NCI-H345 (cell line): ENCODE measurements around the gene PEX13.

Experiments
- DNase-seq: peaks from one replicate; lab custom pipeline; 2025; lab: John Stamatoyannopoulos, UW

PEX13 gene

GRCh38 chr2:61074100-61074499 is 56.6 kb downstream of the PEX13 start:
- DNase-seq, result no peak

- no peak for DNase-seq
Observed at GRCh38 chr2:61085883-61086282, 68.4 kb downstream of the PEX13 start.

- DNase-seq, result no peak
Observed at GRCh38 chr2:61089797-61090196, 72.3 kb downstream of the PEX13 start.

GRCh38 chr2:61090386-61090921 is 72.9 kb downstream of the PEX13 start:
- no peak for DNase-seq

- no peak for DNase-seq
Observed at GRCh38 chr2:61091485-61091884, 74.0 kb downstream of the PEX13 start.

- no peak for DNase-seq
Observed at GRCh38 chr2:61096438-61096837, 78.9 kb downstream of the PEX13 start.

GRCh38 chr2:61100801-61101200 is 83.3 kb downstream of the PEX13 start:
- DNase-seq, result no peak
